HG03103 (cell line): ENCODE results near the gene SBSN.

Experiments
- ATAC-seq: cut with Tn5 transposase; IDR thresholded peaks from one replicate; pipeline ENCODE4 v1.9.1; 2021; ENCODE audit warnings: low read depth; ENCODE audit not compliant: unreplicated experiment

The SBSN gene

DNA sequence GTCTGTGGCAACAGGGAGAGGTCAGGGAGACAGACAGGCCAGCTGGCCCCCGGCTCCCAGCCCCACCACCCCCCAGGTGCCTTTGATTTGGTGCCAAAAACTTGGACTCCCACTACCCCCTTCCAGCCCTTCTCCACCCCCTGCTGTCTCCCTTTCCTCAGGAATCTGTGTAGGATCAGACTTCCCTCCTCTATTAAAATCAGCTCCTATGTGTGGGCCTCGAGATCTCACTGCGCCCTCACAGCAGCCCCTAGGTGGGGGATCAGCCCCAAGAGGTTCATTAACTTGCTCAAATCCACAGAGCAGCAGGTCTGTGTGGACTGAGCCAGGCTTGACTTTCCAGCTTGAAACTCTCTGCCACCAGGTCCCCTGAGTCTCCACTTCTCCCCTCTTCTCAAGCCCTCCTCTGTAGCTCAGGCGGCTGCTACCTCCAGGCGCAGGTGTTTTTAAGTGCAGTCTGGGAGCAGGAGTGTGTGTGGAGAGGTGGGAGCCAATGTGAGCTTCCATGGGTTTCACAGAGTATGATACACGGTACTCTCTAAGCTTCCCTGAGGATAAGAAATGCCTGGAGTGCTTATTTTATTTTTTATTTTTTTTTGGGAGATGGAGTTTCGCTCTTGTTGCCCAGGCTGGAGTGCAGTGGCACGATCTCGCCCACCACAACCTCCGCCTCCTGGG, 6.8 kb upstream of the SBSN start:
- no peak for ATAC-seq

DNA sequence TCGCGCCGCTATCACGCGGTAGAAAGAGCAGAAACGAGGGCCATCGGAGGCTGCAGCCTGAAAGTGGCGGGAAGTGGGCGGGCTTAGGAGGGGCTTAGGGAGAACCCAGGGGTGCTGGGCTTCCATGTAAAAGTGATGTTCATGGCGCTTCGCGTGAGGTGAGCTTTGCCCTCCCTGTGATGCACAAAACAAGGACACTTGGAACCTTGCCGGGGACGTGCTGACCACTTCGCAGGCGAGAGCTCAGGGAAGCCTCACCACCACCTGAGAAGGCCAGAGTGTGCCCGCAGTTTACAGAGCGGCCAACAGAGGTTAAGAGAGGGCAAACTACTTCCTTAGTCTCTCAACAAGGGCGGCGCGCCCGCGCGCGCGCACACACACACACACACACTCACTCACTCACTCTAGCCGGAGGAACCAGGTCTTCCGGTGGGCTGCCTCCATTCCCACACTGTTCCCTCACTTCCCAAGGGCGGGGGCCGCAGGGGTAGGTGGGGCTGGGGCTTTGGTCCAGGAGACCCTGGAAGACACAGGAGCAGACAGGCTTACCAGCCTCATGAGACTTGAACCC, 5.8 kb upstream of the SBSN start:
- no peak for ATAC-seq

DNA sequence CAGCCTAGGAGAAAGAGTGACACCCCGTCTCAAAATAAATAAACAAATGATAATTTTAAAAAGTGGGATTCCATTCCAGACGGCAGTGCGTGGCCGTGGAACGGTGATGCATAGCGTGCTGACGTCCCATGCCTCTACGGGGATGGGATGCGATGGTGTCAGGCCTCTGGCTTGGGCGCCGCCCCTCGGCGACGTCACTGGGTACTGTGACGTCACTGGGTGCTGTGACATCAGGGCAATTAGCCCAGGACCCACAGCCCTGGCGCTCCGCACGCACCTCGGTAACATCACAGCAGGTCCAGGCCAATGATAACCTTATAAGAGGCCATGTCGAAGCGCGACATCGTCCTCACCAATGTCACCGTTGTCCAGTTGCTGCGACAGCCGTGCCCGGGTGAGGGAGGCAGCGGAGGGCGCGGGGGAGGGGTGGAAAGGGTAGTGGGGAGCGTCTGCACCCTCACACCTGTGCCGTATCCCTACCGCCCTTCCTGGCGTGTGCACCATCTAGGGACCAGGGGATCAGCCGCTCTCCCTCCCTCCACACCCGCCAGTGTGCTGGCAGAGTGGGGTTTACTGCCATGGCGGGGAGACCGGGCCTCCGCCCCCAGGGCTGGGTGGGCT, 5.2 kb upstream of the SBSN start, which contains the start of gene GAPDHS:
Gene GAPDHS, plus strand, starts transcription at position 256 of the 621 bp plus-strand sequence. Its CDS starts 72 bp downstream, at position 328.
- no peak for ATAC-seq

DNA sequence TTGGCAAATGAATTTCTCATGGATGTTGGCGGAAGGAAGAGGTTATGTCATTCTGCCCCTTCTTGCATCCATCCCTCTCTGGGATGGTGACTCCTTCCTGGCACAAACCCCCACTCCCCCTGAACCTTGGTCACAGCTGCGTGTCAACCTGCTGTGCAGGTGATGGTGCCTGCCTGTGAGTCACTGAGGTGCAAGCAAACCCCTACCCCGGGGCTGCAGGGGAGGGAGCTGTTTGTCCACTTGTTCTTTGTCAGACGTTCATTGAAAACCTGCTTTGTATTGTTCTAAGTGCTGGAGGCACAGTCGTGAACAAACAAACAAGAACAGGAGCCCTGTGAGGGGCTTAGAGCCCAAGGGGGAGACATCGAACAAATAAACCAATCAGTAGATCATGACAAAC, 3.2 kb upstream of the SBSN start:
- ATAC-seq: no peak

DNA sequence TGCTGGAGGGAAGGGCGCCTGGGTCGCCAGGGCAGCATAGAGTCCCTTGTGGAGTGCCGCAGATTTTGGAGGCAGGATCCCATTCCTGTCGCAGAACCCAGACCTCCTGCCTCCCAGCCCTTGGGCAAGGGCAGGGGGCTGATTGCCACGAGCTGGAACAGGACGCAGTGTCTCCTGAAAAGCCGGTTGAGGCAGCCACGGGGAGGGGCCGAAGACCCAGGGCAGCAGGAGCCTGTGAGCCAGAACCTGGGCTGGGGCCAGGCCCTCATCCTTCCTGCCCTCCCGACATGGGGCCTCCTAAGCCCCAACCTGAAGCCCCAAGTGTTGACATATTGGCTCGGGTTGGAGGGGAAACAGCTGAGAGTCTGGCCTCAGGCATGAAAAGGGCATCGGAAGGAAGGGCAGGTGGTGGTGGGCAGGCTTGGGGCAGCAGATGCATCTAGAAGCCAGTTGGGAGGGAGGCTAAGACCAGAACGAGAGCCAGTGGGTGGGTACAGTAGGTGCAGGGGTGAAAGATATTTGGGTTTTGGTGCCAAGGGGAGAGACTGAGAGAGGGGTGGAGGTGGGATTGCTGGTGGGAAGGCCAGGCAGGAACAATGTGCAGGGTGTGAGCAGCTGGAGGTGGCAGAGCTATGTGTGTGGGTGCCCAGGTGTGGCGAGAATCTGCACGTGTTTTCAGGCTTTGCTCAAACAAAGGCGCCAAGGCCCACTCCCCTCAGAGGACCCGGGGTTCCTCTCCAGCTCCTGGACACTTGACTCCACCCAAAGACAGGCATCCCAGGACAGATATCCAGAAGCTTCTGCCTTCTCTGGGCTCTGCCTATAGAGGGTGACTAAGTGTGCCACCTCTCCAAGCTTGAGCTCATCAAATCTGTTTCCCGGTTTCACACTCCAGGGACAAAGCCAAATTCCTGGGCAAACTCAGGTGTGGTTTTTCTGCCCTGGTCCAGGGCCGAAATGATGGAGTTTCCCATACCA, 1.4 kb upstream of the SBSN start:
- ATAC-seq: no peak

DNA sequence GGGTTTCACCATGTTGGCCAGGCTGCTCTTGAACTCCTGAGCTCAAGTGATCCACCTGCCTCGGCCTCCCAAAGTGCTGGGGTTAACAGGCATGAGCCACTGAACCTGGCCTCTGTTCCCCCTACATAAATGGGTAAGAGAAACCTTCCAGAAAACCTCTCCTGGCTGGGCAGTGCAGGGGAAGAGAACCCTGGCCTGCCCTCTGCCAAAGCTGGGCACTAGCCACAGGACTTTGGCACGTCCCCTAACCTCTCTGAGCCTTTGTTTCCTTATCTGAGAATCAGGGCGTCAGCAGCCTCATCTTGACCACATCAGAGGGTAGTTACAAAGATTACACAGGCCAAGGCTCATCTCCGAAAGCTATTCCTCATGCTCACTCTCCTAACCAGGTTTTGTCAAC, 2.2 kb downstream of the SBSN start:
- ATAC-seq: no peak

DNA sequence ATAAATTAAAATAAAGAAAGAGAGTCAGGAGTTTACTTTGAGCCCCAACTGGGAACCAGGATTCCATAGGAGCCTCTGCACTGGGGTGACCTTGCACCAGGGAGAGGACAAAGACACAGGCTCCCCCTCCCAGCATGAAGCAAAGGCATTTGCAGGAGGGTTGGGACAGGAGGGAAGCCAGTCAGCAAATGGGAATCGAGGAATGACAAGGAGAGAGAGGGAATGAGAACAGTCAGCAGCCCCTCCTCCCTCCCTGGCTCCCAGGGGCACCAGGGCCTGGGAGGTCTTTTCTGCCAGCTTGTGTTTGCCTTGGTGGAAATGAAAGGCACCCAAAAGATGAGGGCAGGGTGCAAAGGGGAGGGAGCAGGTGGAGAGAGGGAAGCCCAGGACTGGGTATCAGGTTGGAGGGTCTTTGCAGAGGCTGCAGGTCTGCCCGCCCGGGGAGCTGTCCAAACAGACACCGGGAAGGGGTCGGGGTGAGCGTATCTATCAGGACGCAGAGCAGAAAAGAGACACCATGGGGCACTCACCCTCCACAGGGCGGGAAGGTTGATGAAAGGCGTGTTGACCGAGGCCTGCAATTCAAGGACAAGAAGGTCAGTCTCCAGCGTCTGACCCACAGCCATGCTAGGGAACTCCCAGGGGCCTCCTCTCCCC, 3.8 kb downstream of the SBSN start:
- ATAC-seq: no peak

DNA sequence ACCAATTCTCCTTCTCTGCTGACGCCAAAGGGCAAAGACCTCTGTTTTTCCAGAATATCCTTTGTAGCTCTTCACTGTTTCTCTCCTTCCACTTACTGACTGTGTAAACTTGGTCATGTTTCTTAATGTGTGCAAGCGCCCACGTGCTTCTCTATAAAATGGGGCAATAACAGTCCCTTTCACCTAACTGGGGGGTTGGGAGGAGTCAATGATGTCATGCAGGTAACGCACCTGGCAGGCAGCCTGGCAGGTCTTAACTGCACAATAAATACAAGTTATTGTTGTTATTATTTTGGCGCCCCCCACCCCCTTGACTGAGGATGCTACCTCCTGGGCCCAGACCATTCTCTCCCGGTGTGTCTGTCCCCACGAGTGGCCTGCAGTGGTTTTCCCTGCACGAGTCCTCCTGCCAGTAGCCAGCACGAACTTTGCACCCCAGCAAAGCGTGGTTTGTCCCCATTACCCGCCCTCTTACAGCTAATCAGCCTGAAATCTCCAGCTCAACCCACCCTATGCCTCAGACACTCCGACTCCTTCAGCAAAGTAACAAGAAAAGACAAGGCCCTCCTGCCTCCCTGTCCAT, 5.3 kb downstream of the SBSN start:
- ATAC-seq: no peak

DNA sequence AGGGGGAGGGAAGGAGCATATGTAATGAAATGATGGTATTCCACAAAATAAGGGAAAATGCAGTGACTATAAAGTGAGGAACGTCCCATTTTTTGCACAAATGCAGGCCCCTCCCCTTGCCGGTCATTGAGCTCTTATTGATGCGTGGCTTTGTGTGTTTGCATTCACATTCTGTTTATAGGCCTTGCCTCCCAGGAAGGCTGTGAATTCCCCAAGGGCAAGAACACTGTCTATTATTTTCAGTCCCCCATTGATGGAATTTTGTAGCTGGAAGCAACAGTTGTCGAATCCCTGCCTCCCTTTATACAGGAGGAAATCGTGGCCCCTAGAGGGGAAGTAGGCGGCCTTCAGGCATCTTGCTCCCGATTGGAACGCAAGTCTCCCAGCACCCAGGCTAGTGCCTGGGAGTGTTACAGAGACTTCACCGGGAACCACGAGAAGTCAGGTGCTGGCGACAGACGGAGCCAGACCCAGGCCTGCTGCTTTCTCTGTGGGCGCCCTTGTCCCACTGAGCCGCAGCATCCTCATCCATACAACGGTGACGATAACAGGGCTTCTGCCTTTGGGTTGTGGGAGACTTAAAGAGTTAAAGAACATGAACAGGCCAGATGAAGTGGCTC, 6.9 kb downstream of the SBSN start:
- ATAC-seq: no peak

DNA sequence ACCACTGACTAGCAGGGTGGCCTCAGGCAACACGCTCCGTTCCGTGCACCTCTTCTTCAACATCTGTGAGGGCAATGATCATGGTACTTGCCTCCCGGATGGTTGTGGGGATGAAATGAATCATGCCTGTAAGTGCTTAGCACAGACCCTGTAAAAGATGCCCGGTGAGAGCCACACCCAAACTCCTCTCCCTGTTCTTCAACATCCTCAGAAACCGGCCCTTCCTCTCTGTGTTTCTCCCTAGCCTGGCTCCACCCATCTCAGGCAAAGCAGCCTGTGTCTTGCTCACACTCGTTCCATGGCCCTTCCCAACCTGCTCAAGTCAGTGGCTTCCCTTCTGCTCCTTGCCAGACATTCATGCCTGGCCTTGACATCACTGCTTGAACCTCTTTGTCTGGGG, 8.8 kb downstream of the SBSN start:
- no peak for ATAC-seq

DNA sequence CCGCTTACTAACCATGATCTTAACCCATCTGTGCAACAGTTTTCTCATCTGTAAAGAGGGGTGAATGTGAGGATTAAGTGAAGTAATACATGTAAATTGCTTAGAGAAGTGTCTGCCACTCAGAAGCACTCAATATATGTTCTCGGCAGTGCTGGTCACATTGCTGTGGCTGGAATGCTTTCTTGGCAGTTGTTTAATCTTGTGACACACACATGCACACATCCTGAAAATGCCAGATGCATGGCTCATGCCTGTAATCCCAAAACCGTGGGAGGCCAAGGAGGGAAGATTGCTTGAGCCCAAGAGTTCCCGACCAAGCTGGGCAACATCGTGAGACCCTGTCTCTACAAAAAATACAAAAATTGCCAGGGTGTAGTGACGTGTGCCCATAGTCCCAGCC, 9.8 kb downstream of the SBSN start:
- no peak for ATAC-seq

DNA sequence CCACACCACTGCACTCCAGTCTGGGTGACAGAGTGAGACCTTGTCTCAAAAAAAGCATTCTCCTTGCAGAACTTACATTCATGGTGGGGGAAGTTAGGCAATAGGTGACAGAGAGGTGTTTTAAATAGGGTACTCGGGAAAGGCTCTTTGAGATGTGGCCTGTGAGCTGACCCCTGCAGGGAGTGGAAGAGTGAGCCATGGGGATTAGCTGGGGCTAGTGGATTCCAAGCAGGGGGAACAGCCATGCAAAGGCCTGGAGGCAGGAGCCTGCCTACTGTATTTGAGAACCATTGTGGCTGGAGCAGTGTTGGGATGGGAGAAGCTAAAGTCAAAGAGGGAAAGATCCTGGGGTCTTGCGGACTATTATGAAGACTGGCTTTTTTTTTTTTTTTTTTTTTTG, 10.8 kb downstream of the SBSN start:
- ATAC-seq: no peak

DNA sequence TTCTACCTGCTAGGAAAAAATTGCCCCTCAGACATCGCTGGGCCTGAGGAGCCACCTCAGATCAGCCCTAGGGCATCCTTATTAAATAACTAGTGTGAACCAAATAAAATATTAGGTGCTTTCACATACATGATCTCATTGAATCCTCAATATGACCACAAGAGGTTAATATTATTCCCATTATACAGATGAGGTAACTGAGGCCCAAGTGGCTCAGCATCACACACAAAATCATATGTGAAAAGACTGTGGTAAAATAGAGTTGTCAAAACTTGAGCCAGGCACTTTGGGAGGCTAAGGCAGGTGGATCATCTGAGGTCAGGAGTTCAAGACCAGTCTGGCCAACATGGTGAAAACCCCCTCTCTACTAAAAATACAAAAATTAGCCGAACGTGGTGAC, 11.8 kb downstream of the SBSN start:
- no peak for ATAC-seq

DNA sequence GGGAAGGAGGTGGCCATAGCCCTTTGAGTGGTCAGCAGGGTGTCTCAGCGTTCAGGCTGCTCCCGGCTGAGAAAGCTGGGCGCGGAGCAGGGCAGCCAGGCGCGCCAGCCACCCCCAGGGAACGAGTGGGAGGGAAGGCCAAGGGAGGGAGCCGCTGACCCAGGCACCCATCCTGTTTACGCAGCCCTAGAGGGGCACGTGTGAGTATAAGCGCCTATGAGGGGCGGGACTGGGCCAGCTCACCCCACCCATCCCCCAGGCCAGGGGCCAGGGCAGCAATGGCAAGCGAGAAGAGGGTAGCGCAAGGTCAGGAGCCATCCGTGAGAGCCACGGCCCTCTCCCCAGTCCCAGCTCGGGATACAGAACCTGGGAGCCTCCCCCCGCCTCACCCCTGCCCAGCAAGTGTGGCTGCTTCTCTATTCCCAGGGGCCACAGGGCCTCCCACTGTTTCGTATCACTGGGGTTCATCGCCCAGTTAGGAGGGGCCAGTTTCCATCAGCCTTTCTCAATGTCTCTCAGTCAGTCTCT, 13.8 kb downstream of the SBSN start:
- ATAC-seq: no peak

DNA sequence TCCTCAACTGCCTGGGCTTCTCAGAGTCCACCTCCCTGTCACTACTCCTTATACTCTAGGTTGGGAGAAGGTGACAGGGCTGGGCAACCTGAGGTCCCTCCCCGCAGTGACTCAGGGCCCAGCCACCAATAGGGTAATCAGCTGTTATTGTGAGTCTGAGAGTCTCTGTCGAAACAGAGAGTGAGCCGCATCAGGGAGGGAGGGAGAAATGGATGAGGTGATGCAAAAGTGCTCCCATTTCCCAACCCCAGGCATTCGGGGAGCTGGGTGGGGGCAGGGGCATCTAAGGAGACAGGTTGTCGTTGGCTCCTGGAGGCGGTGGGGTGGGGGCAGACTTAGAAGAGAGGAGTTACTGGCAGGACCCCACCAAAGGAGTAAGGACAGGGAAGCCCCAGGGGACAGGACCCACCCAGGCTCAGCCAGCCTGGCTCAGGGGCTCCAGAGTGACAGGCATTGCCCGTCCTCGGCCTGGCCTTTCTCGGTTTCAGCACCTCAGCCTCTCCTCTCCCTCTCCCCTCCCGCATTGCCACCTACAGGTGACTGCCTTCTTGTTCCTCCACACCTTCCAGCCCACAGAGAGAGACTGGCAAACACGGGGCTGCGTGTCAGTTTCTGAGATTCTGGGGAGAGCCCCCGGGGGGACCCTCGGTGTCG, 14.4 kb downstream of the SBSN start, which contains the start of gene DMKN:
Gene DMKN, minus strand, starts transcription at position 22 of the 654 bp plus-strand sequence. CDS start 174 bp downstream, outside the sequence.
- no peak for ATAC-seq

DNA sequence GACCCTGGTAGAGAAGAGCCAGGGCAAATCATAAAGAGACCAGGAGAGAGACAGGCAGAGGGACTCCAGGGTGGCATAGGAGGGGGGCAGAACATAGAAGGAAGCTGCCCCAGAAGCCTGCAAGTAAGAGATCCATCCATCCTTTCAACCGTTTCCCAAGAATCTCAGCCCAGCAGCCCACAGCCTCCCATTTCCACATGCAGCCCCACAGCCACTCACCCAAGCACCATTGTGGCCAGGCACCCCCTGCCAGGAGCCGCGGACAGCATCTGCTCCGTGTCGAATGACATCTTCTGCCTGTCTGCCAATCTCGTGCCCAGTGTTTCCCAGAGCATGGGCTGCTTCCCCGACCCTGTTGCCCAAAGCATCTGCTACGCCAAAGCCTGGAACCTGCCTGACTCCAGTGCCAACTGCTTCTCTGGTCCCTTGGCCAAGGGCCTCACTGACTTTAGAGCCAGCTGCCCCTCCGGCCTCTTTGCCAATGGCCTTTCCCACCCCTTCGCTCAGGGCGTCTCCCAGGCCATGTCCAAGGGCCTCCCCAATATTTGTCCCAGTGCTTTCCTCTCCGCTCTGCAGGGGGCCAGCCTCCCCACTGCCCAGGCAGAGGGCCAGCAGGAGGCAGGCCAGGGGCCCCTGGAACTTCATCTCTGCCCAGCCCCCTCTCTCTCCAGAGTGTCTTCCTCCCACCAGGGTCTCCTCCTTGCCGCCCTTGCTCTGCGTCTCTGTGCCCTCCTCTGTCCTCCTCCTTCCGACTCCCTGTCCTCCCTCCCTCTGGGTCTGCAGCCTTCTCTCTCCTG, 15.1 kb downstream of the SBSN start:
- no peak for ATAC-seq

DNA sequence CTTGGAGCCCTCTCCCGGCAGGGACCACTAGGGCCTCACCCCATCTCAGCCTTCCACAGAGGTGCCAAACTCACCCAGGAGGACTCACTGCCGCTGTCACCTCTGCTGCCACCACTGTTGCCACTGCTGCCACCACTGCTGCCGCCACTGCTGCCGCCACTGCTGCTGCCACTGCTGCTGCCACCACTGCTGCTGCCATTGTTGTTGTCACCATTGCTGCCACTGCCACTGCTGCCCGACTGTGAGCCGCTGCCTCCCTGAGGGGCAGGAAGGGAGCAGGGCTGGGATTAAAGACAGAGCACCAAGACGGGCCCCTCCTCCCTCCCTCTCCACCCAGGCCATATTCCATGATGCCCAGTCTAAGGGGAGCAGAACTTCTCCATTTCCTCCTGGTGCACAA, 16.8 kb downstream of the SBSN start:
- ATAC-seq: no peak

DNA sequence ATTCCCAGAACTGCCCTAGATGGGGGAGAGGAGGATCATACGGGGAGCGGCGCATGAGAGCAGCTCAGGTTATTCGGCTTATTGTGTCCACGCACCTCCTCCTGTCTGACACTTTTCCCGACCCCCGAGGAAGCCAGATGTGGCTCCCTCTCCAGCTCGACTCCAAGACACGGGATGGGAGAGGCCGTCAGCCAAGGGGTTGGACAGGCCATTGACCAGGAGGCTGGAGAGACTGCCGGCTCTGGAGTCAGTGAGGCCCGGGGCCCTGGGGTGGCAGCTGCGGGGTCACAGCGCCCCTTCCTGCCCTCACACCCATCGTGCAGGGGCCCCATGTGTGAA, 17.5 kb downstream of the SBSN start:
- ATAC-seq: no peak
